ENCODE data around the gene SPANXN4. TPM values are rescaled to one million over a fixed set of nuclear protein-coding genes. Genes with fewer than 3 reads are reported as not detected.

Gene SPANXN4
- total and polyA plus RNA-seq, 2 of the 4 experiments (the other 2 are of a cell fraction), result not detected

DNA sequence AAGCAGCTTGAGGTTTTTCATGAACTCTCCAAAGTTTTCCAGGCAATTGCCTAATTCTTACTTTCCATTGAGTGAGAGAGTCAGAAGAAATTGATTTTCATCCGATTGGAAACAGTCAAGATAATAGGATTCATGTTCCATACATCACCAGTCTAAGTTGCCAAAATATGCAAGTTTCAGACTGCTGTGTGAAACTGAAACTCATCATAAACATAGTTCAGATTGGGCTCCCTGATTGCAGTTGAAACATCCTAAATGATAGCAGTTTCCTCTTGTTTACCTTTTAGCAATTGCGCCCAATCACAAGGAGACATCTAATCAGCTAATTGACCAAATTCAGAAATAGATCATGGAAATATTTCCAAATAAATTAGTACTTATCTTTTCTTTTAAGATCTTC lies 56.8 kb downstream of the SPANXN4 start:
- Histone ChIP-seq H3K9me1 (ENCODE audit: insufficient read depth, low read length) (no peaks in the 10 kb centered on the region), H4K91ac (ENCODE audit: insufficient read depth, low read depth, low read length) (no peak overlapping the region), H2BK120ac (ENCODE audit: low read depth, low read length) (no peak overlapping the region), H3K56ac (ENCODE audit: extremely low read depth, insufficient read depth, low read length) (no peak overlapping the region), H3K4ac (ENCODE audit: low read depth, low read length) (no peak overlapping the region), H3K4me3 (ENCODE audit: insufficient read depth, low read depth, low read length) (no peak overlapping the region), H3K4me1 (ENCODE audit: control insufficient read depth, insufficient read depth, low read length) (no peaks in the 10 kb centered on the region), H3K27ac (ENCODE audit: insufficient read depth, low read length) (no peak overlapping the region), H3K23ac (ENCODE audit: low read depth, low read length) (no peak overlapping the region), H3K27me3 (ENCODE audit: control insufficient read depth, insufficient read depth, low read length) (no peaks in the 10 kb centered on the region), H2AK5ac (ENCODE audit: low read depth, low read length) (no peak overlapping the region), H4K20me1 (ENCODE audit: insufficient read depth, low read length) (no peaks in the 10 kb centered on the region), H3K4me2 (ENCODE audit: low read depth, low read length) (no peak overlapping the region), H3K36me3 (ENCODE audit: control insufficient read depth, insufficient read depth, low read length) (no peaks in the 10 kb centered on the region), H2BK20ac (ENCODE audit: low read depth, low read length) (no peak overlapping the region), H2AK9ac (replicated peaks; ENCODE audit: low read depth, low read length, poor library complexity) (no peak overlapping the region), H3K18ac (ENCODE audit: low read depth, low read length) (no peak overlapping the region), H2BK5ac (ENCODE audit: low read depth, low read length, poor library complexity, severe bottlenecking) (no peak overlapping the region), H3K9me3 (ENCODE audit: control insufficient read depth, insufficient read depth, low read length) (peaks cover 2% of the 10 kb centered on the region; the same call in 1 of the 2 replicates), H4K8ac (ENCODE audit: low read depth in 2 of 2, low read length in 2 of 2) (no peak overlapping the region), H2AFZ (replicated peaks; ENCODE audit: low read length, poor library complexity) (no peak overlapping the region), H3K14ac (replicated peaks; ENCODE audit: low read depth, low read length) (no peak overlapping the region), H3K79me1 (ENCODE audit: low read depth in 1 of 2, low read length in 2 of 2) (no peaks in the 10 kb centered on the region), H3K9ac (ENCODE audit: low read depth, low read length) (no peak overlapping the region), H4K5ac (ENCODE audit: low read depth, low read length) (no peak overlapping the region), H2BK15ac (ENCODE audit: low read depth, low read length) (no peak overlapping the region)
- no TSS peak for BruUV-seq (replicated peaks)
- POLR2A ChIA-PET (ENCODE audit: unreplicated experiment), result no interaction called here
- dilution Hi-C loops (cut with HindIII; ENCODE audit: low sequenced_read_pairs, unreplicated experiment), result no loop called here
- in situ Hi-C loops (cut with MboI; ENCODE audit: low sequenced_read_pairs), result no loop called here
- no peak for ATAC-seq (ENCODE audit: low read depth)
- no peak for DNase-seq
- TF ChIP-seq CEBPB (IDR thresholded peaks at IDR 0.05; ENCODE audit: low read depth, low read length), result no peak
- no peak for TF ChIP-seq RAD21 (IDR thresholded peaks at IDR 0.05; ENCODE audit: low read length)
- TF ChIP-seq, protein P1, sequence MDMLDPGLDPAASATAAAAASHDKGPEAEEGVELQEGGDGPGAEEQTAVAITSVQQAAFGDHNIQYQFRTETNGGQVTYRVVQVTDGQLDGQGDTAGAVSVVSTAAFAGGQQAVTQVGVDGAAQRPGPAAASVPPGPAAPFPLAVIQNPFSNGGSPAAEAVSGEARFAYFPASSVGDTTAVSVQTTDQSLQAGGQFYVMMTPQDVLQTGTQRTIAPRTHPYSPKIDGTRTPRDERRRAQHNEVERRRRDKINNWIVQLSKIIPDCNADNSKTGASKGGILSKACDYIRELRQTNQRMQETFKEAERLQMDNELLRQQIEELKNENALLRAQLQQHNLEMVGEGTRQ (IDR thresholded peaks at IDR 0.05; ENCODE audit: low read depth, low read length), result no peak
- intact Hi-C loops (cut with micrococcal nuclease), result no loop called here
- no CpG with 5 or more reads among the region's 2 CpGs for WGBS, 2 experiments (ENCODE audit: extremely low coverage in 2 of 2, insufficient read length in 1 of 2)
- CTCF ChIA-PET, result no interaction called here

All from IMR-90 (cell line).